BLaER1 (cell line): Measurements from ENCODE around the gene MYO10.

ENCODE experiments used
- H3K27ac ChIP-seq: shearing (Covaris generic); formaldehyde crosslinking; 2 replicates; pipeline ENCODE4 v1.8.1; 2022
- H3K27me3 ChIP-seq: shearing (Covaris generic); formaldehyde crosslinking; 2 replicates; pipeline ENCODE4 v1.8.1; 2022
- H3K36me3 ChIP-seq: shearing (Covaris generic); formaldehyde crosslinking; 2 replicates; pipeline ENCODE4 v1.8.1; 2022
- H3K4me1 ChIP-seq: shearing (Covaris generic); formaldehyde crosslinking; 2 replicates; pipeline ENCODE4 v1.8.1; 2022
- H3K4me2 ChIP-seq: shearing (Covaris generic); formaldehyde crosslinking; 2 replicates; pipeline ENCODE4 v1.8.1; 2022
- H3K4me3 ChIP-seq: shearing (Covaris generic); formaldehyde crosslinking; 2 replicates; pipeline ENCODE4 v1.8.1; 2022
- H3K9ac ChIP-seq: shearing (Covaris generic); formaldehyde crosslinking; 2 replicates; pipeline ENCODE4 v1.8.1; 2022
- H3K9me3 ChIP-seq: shearing (Covaris generic); formaldehyde crosslinking; 2 replicates; pipeline ENCODE4 v1.8.1; 2022
- H4K20me1 ChIP-seq: shearing (Covaris generic); formaldehyde crosslinking; 2 replicates; pipeline ENCODE4 v1.8.1; 2022
- Cebpa-rat ChIP-seq: shearing (Covaris generic); IDR thresholded peaks from 2 replicates; pipeline ENCODE4 v1.8.1; 2022

Gene MYO10

DNA sequence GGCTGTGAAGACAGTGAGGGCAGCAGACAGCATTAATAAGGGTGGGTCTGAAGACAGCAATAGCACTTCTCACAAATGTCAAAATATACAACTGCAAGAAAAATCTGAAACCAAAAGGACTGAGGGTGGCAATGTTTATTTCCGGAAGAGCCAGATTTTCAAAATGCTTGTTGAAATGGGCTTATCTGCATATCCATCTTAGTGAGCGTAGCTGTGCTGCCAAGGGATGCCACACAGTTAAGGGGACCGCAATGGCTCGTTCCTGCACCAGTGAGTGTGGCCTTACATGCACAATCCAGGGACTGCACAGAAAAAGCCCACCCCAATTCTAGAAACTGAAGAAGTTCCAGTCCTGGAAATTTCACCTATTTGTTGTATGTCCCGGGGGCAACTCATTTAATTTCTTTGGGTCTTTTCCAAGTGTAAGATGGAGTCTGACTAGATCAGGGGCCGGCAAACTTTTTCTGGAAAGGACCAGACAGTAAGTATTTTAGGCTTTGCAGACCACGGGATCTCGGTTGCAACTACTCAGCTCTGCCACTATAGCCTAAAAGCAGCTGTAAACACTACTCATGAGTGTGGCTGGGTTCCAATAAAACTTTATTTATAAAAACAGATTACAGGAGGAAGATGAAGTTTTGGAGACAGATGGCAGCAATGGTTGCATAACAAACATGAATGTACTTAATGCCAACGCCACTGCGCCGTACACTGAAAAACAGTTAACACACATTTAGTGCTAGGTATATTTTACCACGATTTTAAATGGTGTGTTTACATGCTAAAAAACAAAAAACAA, 154.1 kb downstream of the MYO10 start:
- Histone ChIP-seq H3K9me3 (no peaks in the 10 kb centered on the region), H3K4me1 (peaks cover 16% of the 10 kb centered on the region), H3K9ac (no peak overlapping the region), H3K27ac (no peak overlapping the region), H3K4me2 (no peak overlapping the region), H3K4me3 (no peak overlapping the region), H3K36me3 (no peaks in the 10 kb centered on the region), H3K27me3 (no peaks in the 10 kb centered on the region), H4K20me1 (no peaks in the 10 kb centered on the region)
- TF ChIP-seq Cebpa-rat = no peak

DNA sequence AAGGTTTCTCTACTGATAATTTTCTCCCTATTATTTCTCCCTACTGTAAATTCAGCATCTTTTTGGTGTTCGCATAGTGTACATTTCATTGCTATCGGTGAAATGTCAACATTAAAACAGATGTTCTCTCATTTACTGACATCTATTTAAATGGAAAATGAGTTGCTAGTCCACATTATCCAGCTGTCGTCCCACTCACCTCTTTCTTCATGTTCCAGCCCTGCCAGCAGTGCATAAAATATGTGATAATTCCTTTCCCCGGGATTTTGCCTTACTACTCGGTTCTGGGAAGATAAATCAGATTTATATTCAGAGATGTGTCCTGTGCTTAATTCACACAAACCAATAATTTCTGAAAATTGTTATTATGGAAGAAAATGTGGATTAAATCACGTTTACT, 155.8 kb downstream of the MYO10 start:
- Histone ChIP-seq H3K4me3 (no peak overlapping the region), H3K9me3 (no peaks in the 10 kb centered on the region), H3K36me3 (no peaks in the 10 kb centered on the region), H3K9ac (no peak overlapping the region), H3K27me3 (no peaks in the 10 kb centered on the region), H3K27ac (no peak overlapping the region), H3K4me1 (peaks cover 16% of the 10 kb centered on the region), H3K4me2 (no peak overlapping the region), H4K20me1 (no peaks in the 10 kb centered on the region)
- no peak for TF ChIP-seq Cebpa-rat

DNA sequence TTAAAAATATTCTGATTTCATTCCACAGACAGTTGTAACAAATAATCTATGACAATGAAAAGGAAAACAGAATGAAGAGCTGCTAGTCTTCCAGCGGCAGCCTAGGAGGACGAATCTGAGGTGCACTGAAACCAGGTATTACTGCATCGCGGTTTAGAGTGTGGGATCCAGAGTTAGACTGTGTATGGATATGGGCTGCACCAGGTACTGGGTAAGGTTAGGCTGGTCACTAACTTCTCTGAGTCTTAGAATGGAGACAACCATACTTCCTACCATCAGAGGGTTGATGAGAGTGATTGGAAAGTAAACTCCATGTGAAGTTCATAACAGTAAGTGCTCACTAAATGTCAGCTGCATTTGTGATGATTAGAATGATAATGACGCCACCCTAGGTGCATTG, 158.7 kb downstream of the MYO10 start:
- H3K4me2 ChIP-seq = no peak overlapping the region
- H3K27me3 ChIP-seq = no peaks in the 10 kb centered on the region
- H3K9me3 ChIP-seq = no peaks in the 10 kb centered on the region
- no peaks in the 10 kb centered on the region for H4K20me1 ChIP-seq
- H3K27ac ChIP-seq = no peak overlapping the region
- no peak for TF ChIP-seq Cebpa-rat
- H3K4me3 ChIP-seq = no peak overlapping the region
- H3K36me3 ChIP-seq = no peaks in the 10 kb centered on the region
- no peaks in the 10 kb centered on the region for H3K4me1 ChIP-seq
- no peak overlapping the region for H3K9ac ChIP-seq

DNA sequence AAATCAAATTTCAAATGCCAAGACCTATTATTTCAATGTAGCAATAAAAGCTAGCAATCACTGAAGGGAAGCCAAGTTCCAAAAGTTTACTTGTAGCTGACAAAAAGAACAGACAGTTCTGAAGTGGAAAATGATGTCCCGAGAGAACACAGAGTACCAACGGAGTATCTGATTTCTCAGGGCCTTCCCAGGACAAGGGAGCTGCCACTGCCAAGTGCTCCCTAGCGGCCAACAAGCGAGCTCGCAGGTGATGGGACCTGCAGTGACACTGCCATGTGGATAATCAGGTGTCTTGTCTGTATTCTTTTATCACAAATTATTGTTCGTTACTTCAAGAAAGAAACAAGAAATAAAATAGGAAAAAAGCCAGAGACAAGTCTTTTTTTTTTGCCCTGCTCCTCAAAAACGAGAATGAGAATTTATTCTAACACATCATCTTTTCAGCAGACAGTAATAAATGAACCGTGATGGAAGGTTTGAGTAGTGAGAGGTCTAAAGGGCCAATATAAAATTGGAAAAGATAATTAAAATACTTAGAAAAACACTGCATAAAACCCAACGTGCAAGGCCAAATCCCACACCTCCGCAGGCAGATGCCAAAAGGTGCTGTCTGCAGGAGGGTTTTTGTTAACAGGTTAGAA, 159.4 kb downstream of the MYO10 start:
- H3K4me3 ChIP-seq = no peak overlapping the region
- no peak overlapping the region for H3K27ac ChIP-seq
- H3K36me3 ChIP-seq = no peaks in the 10 kb centered on the region
- H4K20me1 ChIP-seq = no peaks in the 10 kb centered on the region
- no peaks in the 10 kb centered on the region for H3K9me3 ChIP-seq
- no peaks in the 10 kb centered on the region for H3K4me1 ChIP-seq
- no peaks in the 10 kb centered on the region for H3K27me3 ChIP-seq
- H3K4me2 ChIP-seq = no peak overlapping the region
- H3K9ac ChIP-seq = no peak overlapping the region
- TF ChIP-seq Cebpa-rat = no peak

DNA sequence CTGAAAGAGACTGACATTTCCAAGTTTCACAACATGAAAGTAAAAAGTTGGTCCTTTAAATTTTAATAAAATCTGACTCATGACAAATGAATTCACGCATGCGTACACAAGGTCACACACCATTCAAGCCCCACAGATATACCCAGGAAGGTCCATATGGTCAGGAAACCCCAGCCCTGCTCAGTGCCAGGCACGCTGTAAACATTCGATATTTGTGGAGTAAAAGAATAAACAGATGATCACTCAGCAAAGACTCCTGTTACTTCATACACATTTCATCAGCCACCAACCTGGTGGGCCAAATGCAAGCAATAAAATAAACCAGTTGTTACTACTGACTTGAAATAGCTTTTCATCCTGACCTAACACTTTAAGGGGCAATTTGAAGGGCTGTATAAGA, 161.3 kb downstream of the MYO10 start:
- TF ChIP-seq Cebpa-rat = no peak
- Histone ChIP-seq H3K4me2 (no peak overlapping the region), H3K27me3 (no peaks in the 10 kb centered on the region), H3K9me3 (no peaks in the 10 kb centered on the region), H3K4me1 (no peaks in the 10 kb centered on the region), H4K20me1 (no peaks in the 10 kb centered on the region), H3K27ac (no peak overlapping the region), H3K4me3 (no peak overlapping the region), H3K9ac (no peak overlapping the region), H3K36me3 (no peaks in the 10 kb centered on the region)

DNA sequence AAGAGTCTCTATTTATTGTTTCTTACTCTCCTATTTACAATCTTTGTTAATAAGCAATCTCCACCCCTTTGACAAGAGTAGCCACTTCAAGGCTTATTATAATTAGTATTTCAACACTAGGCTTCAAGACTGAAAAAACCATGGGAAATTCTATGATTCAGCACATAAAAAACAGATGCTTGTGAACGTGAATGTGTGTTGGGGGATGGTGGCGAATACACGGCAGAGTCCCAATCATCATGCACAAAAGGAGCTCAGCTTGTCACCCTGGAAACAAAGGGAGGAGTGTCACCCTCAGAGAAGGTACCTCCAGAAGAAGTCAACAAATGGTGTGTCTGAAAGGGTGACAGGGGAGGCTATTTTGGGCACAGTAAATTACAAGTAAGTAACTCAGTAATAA, 162.1 kb downstream of the MYO10 start:
- H3K4me2 ChIP-seq = no peak overlapping the region
- TF ChIP-seq Cebpa-rat = no peak
- no peak overlapping the region for H3K27ac ChIP-seq
- no peaks in the 10 kb centered on the region for H3K9me3 ChIP-seq
- no peaks in the 10 kb centered on the region for H3K27me3 ChIP-seq
- no peaks in the 10 kb centered on the region for H3K4me1 ChIP-seq
- H4K20me1 ChIP-seq = no peaks in the 10 kb centered on the region
- H3K36me3 ChIP-seq = no peaks in the 10 kb centered on the region
- no peak overlapping the region for H3K9ac ChIP-seq
- no peak overlapping the region for H3K4me3 ChIP-seq

DNA sequence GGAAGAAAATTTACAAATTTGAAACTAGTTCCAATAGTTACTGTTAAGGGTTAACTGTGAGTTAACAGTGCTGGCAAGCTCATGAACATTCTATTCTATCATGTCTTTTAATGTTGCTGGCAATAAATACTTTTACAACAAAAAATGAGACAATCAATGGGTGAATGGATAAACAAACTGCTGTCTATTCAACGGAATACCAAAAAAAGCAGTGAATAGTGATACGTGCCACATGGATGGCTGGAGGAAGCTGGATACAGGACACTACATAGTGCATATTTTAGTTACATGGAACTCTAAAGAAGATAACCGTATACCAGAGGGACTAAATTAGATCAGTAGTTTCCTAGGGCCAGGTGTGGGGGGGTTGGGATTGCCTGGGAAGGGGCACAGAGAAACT, 163.5 kb downstream of the MYO10 start:
- no peak for TF ChIP-seq Cebpa-rat
- Histone ChIP-seq H3K4me1 (no peaks in the 10 kb centered on the region), H3K27ac (no peak overlapping the region), H3K4me2 (no peak overlapping the region), H3K4me3 (no peak overlapping the region), H3K36me3 (no peaks in the 10 kb centered on the region), H3K27me3 (no peaks in the 10 kb centered on the region), H4K20me1 (no peaks in the 10 kb centered on the region), H3K9ac (no peak overlapping the region), H3K9me3 (no peaks in the 10 kb centered on the region)

DNA sequence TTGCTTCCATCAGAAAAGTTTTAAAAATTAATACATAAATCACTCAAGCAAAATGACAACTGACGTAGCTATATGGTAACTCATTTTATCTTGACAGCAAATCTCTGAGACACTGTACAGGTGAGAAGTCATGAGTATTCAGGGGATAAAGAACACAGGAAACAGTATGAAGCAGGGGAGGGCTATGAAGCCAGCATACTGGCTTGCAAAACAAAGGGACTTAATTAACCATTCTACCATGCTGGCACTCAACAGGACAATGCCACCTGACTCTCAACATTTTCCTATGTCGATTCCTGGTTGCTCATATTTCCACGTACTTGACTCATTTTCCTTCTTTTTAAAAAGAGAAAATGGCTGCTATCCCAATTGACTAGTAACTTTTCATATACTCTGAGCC, 167.9 kb downstream of the MYO10 start:
- Histone ChIP-seq H3K4me3 (no peak overlapping the region), H3K9me3 (no peaks in the 10 kb centered on the region), H4K20me1 (no peaks in the 10 kb centered on the region), H3K9ac (no peak overlapping the region), H3K27ac (no peak overlapping the region), H3K4me1 (no peaks in the 10 kb centered on the region), H3K4me2 (no peak overlapping the region), H3K36me3 (no peaks in the 10 kb centered on the region), H3K27me3 (no peaks in the 10 kb centered on the region)
- no peak for TF ChIP-seq Cebpa-rat

DNA sequence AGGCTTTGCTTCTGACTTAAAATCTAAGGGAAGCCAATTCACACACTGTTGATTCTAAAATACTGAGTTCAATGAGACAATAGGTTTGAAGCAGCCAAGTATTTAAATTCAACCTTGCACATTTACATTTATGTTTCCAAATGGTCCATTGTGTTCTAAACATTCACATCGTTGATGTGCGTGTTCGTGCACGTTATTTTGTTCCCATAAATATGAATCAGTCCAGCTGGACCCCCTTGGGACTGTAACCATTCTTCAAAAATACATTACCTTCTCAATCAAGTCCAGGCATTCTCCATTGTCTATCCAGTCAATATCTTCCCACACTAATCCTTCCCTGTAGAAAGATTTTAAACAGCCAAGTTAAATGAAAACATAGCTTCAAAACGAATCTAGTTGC, 172.9 kb downstream of the MYO10 start:
- no peaks in the 10 kb centered on the region for H4K20me1 ChIP-seq
- H3K36me3 ChIP-seq = no peaks in the 10 kb centered on the region
- no peak for TF ChIP-seq Cebpa-rat
- no peaks in the 10 kb centered on the region for H3K9me3 ChIP-seq
- H3K27ac ChIP-seq = no peak overlapping the region
- H3K4me3 ChIP-seq = no peak overlapping the region
- no peak overlapping the region for H3K9ac ChIP-seq
- H3K4me2 ChIP-seq = no peak overlapping the region
- no peaks in the 10 kb centered on the region for H3K27me3 ChIP-seq
- peaks cover 14% of the 10 kb centered on the region for H3K4me1 ChIP-seq

DNA sequence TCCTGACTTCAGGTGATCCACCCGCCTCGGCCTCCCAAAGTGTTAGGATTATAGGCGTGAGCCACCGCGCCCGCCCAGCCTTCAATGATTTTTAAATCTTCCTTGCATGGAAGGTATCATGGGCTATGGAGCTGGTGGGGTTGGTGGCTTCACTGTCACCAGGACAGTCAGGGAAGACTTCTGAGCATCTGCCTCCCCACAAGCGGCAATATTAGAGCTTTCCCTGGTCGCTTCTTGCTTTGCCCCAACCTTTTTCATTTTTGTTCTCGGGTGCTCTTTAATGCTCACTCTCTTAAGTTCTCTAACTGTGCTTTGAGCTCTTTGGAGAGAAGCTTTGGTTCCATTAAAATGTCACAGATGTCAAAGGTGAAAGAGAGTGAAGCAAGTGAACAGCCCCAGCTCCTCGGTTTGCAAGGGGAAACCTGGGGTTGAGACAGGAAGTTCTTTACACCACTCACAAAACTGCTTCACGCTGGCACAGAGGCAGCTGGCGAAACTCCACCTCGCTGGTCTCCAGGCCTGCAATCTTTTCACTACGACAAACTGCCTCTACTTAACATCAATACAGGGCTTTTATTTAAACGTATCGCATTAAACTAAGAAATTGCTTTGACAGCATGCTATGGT, 176.8 kb downstream of the MYO10 start:
- Histone ChIP-seq H3K9ac (no peak overlapping the region), H3K36me3 (no peaks in the 10 kb centered on the region), H3K4me1 (peaks cover 14% of the 10 kb centered on the region)

More for the DNA sequence above, 176.8 kb downstream of the MYO10 start:
- no peaks in the 10 kb centered on the region for H3K27me3 ChIP-seq
- TF ChIP-seq Cebpa-rat = no peak
- no peak overlapping the region for H3K4me3 ChIP-seq
- peak overlapping the region; percentile 63 for H3K4me2 ChIP-seq
- no peaks in the 10 kb centered on the region for H3K9me3 ChIP-seq
- H3K27ac ChIP-seq = peak overlapping the region; percentile 68
- H4K20me1 ChIP-seq = no peaks in the 10 kb centered on the region
